ENCODE results near the gene ZMYM4.

Gene ZMYM4

GRCh38 chr1:35259561-35259960, 8.9 kb upstream of the ZMYM4 start:
- DNase-seq (ENCODE audit: low read depth): no peak
- TF ChIP-seq, protein P1, sequence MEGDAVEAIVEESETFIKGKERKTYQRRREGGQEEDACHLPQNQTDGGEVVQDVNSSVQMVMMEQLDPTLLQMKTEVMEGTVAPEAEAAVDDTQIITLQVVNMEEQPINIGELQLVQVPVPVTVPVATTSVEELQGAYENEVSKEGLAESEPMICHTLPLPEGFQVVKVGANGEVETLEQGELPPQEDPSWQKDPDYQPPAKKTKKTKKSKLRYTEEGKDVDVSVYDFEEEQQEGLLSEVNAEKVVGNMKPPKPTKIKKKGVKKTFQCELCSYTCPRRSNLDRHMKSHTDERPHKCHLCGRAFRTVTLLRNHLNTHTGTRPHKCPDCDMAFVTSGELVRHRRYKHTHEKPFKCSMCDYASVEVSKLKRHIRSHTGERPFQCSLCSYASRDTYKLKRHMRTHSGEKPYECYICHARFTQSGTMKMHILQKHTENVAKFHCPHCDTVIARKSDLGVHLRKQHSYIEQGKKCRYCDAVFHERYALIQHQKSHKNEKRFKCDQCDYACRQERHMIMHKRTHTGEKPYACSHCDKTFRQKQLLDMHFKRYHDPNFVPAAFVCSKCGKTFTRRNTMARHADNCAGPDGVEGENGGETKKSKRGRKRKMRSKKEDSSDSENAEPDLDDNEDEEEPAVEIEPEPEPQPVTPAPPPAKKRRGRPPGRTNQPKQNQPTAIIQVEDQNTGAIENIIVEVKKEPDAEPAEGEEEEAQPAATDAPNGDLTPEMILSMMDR (IDR thresholded peaks at IDR 0.05; ENCODE audit: insufficient read depth, low read depth, low read length, missing control alignments): no peak
- H3K4me3 ChIP-seq (ENCODE audit: low read depth, low read length): no peak overlapping the region

- no peak overlapping the region for H3K4me3 ChIP-seq (ENCODE audit: low read depth, low read length)
- no peak for DNase-seq (ENCODE audit: low read depth)
Measured at GRCh38 chr1:35261412-35262120, 6.9 kb upstream of the ZMYM4 start.

GRCh38 chr1:35264035-35264434, 4.5 kb upstream of the ZMYM4 start:
- DNase-seq (ENCODE audit: low read depth): peak; percentile 6
- no peak overlapping the region for H3K4me3 ChIP-seq (ENCODE audit: low read depth, low read length)
- TF ChIP-seq, protein P1 (IDR thresholded peaks at IDR 0.05; ENCODE audit: insufficient read depth, low read depth, low read length, missing control alignments): no peak

More at GRCh38 chr1:35261412-35262120, 6.9 kb upstream of the ZMYM4 start:
- TF ChIP-seq, protein P1 (IDR thresholded peaks at IDR 0.05; ENCODE audit: insufficient read depth, low read depth, low read length, missing control alignments): no peak

- peak; percentile 7 for DNase-seq (ENCODE audit: low read depth)
- TF ChIP-seq, protein P1 (IDR thresholded peaks at IDR 0.05; ENCODE audit: insufficient read depth, low read depth, low read length, missing control alignments): no peak
- H3K4me3 ChIP-seq (ENCODE audit: low read depth, low read length): no peak overlapping the region
Measured at GRCh38 chr1:35264871-35265270, 3.6 kb upstream of the ZMYM4 start.

DNA sequence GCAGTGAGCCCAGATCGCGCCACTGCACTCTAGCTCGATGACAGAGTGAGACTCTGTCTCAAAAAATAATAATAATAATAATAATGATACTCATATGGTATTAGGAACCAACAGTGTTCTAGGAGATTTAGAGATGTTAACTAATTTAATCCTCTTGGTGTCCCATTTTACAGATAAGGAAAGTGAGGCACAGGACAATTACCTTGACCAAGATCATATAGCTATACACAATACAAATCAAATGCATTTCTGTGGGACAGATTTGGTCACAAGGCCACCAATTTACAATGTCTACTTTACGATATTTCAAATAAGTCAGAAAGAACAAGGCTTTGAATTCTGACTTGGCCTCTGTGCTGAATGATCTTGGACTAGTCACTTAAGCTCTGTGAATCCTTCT, 2.2 kb upstream of the ZMYM4 start:
- TF ChIP-seq, protein P1 (IDR thresholded peaks at IDR 0.05; ENCODE audit: insufficient read depth, low read depth, low read length, missing control alignments): no peak
- H3K4me3 ChIP-seq (ENCODE audit: low read depth, low read length): no peak overlapping the region

GRCh38 chr1:35269201-35269988, 886 bp downstream of the ZMYM4 start:
- H3K4me3 ChIP-seq (ENCODE audit: low read depth, low read length): peak overlapping the region; percentile 72
- TF ChIP-seq, protein P1 (IDR thresholded peaks at IDR 0.05; ENCODE audit: insufficient read depth, low read depth, low read length, missing control alignments): no peak
- peak; percentile 10 for DNase-seq (ENCODE audit: low read depth)

More for the DNA sequence above, 2.2 kb upstream of the ZMYM4 start:
- no peak for DNase-seq (ENCODE audit: low read depth)
